Measurements from ENCODE around the gene YY1AP1.
"Not testable (repeated sequence)": the region's sequence is repeated elsewhere in the genome, so short reads cannot be mapped to it uniquely, and the experiment has no call there.

YY1AP1 gene, protein sequence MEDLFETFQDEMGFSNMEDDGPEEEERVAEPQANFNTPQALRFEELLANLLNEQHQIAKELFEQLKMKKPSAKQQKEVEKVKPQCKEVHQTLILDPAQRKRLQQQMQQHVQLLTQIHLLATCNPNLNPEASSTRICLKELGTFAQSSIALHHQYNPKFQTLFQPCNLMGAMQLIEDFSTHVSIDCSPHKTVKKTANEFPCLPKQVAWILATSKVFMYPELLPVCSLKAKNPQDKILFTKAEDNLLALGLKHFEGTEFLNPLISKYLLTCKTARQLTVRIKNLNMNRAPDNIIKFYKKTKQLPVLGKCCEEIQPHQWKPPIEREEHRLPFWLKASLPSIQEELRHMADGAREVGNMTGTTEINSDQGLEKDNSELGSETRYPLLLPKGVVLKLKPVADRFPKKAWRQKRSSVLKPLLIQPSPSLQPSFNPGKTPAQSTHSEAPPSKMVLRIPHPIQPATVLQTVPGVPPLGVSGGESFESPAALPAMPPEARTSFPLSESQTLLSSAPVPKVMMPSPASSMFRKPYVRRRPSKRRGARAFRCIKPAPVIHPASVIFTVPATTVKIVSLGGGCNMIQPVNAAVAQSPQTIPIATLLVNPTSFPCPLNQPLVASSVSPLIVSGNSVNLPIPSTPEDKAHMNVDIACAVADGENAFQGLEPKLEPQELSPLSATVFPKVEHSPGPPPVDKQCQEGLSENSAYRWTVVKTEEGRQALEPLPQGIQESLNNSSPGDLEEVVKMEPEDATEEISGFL

DNA sequence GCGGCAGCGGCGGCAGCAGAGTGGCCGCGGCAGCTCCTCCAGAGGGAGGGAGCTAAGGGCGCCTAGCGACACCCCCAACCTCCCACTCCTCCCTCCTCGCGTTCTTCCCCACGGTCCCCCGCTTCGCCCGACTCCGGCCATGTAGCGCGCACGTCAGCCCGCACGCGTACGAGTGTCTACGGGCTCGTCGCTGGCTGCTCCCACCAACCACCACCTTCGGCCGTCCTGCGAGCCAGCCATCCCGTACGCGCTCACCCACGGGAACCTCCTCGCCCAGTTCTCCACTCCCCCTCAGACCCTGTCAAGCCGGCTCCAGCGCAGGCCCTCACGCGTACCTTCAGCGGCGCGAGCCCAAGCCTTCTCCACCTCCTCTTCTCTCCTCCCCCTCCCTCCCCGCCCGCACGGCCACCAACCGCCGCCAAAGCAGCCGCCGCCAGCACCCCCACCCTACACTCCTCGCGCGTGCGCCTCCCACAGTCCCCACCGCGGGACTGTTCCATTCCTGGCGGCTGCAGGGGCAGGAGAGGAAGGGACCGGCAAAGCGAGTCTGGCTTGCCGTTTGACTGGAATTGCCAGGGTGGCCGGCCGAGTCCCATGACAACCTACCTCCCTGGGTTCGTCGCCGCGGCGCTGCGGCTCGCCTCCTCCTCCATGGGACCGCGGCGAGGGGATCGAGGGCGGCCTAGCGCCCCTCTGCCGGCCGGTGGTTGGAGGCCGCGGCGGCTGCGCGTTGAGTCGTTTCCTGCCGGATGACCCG lies at the start of gene YY1AP1:
YY1AP1 (minus strand) TSS at position 451 of the 757 bp plus-strand sequence. CDS start 8,338 bp downstream, outside the sequence.
- peak; percentile 92 for DNase-seq

DNA sequence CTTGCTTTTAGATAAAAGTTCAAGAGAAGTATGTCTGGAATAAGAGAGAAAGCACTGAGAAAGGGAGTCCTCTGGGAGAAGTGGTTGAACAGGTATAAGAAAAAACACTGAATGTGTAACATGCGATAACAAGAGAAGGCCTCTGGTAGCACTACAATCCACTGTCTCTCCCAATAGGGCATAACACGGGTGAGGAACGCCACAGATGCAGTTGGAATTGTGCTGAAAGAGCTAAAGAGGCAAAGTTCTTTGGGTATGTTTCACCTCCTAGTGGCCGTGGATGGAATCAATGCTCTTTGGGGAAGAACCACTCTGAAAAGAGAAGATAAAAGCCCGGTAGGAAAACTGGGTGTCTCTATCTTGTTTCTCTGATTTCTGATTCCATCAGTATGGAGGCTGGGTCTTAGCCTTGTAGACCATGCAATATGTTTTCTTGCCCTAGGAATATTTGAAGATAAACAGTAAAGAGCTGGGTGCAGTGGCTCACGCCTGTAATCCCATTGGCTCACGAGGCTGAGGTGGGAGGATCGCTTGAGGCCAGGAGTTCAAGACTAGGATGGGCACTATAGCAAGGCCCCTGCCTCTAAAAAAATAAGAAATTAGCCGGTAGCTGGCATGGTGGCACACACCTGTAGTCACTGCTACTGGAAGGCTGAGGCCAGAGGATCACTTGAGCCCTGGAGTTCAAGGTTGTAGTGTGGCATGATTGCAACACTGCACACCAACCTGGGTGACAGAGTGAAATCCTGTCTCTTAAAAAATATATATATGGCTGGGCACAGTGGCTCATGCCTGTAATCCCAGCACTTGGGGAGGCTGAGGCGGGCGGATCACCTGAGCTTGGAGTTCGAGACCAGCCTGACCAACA lies 40.7 kb upstream of the YY1AP1 start:
- no peak for DNase-seq

DNA sequence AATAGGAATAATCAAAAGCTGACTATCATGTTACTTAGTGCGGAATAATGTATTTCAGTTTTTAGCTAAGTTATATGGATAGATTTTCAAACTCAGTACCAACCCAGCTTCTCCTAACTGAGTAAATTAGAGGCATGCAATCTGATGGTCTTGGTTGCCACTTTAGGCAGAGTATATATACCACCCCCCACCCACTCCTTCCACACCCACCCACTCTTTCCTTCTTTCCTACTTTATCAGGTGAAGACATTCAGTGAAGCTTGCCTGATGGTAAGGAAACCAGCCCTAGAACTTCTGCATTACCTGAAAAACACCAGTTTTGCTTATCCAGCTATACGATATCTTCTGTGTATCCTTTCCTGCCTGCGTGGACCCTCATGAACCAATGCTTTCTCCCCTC lies 36.6 kb upstream of the YY1AP1 start:
- no peak for DNase-seq

DNA sequence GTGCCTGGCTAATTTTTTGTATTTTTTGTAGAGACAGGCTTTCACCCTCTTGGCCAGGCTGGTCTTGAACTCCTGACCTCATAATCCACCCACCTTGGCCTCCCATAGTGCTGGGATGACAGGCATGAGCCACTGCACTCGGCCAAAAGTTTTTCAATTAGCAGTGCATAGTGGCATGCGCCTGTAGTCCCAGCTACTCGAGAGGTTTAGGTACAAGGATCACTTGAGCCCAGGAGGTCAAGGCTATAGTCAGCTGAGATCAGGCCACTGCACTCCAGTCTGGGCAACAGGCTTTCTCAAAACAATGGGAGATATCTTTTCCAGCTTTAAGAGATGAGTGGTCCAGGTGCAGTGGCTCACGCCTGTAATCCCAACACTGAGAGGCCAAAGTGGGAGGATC lies 31.1 kb upstream of the YY1AP1 start:
- no peak for DNase-seq

DNA sequence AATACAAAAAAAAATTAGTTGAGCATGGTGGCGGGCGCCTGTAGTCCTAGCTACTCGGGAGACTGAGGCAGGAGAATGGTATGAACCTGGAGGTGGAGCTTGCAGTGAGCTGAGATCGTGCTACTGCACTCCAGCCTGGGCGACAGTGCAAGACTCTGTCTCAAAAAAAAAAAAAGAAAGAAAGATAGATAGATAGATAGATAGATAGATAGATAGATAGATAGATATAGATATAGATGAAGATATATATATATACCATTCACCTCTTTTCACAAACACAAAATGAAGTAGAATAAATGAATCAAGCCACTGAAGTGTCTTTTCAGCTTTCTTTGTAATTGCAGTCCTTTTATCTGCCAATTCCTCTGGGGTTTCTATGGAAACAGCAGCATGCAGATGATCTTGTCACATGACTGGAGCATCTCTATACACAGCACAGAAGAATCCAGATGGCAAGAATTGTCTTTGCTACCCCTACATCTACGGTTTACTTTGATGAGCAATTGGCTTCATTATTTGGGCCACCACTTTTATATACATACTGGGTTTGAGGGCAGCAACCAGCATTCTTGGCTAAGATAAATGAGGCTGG lies 30.0 kb upstream of the YY1AP1 start:
- DNase-seq: not testable (repeated sequence)

DNA sequence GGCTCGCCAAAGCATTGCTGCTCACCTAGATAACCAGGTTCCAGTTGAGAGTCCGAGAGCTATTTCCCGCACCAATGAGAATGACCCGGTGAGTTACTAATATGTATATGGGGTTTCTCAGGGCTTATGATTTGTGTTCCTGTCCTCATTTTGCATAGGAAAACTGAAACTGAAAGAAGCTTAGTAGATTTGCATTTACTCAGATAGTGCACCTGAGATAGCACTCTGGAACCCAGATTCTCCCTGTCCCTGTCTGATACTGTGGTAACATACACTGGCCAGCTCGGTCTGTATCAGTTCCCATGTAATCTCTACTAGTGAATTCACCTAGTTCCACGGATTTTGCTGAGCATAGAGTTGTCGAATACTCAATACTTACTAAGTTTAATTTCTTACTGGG lies 28.5 kb upstream of the YY1AP1 start:
- DNase-seq: no peak

DNA sequence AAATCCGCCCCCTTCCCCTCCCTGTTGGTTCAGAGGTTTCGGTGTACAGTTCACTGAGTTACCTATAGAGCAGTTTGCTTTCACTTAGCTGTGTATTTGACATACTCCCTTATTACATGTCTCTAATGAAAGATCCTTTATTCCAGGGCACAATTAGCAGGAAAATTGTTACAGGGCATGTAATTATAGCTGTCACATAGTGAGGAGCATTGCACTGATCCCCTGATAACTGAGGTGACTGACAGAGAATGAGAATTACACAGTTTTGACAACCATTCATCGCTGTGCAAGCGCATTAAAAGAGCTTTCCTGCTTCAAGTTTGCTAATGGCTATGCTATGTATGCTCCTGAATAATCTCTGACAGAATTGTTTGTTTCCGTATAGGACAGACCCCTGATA lies 27.2 kb upstream of the YY1AP1 start:
- no peak for DNase-seq

DNA sequence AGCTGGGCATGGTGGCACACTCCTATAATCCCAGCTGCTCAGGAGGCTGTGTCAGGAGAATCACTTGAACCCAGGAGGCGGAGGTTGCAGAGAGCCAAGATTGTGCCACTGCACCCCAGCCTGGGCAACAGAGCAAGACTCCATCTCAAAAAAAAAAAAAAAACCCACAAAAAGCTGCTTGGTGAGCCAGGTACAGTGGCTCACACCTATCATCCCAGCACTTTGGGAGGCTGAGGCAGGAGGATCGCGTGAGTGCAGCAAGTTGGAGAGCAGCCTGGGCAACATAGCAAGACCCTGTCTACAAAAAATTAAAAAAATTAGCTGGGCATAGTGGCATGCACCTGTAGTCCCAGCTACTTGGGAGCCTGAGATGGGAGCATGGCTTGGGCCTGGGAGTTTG lies 26.5 kb upstream of the YY1AP1 start:
- DNase-seq: not testable (repeated sequence)

DNA sequence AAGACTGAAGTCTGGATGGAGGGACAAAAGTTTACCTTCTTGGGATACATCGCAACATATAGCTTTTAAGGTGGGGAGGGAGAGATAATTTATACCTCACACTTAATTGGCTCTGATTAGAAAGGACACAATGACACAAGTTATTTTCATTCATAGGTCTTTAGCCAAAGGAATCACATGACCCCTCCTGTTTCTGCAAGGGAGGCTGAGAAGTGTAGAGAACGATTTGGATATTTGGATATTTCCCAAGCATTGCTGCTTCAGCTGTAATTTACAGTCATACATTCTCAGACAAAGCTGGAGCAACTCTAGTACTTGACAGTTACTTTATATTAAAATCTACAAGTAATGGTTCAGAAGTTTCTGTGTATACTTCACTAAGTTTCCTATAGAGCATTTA lies 24.5 kb upstream of the YY1AP1 start:
- no peak for DNase-seq

DNA sequence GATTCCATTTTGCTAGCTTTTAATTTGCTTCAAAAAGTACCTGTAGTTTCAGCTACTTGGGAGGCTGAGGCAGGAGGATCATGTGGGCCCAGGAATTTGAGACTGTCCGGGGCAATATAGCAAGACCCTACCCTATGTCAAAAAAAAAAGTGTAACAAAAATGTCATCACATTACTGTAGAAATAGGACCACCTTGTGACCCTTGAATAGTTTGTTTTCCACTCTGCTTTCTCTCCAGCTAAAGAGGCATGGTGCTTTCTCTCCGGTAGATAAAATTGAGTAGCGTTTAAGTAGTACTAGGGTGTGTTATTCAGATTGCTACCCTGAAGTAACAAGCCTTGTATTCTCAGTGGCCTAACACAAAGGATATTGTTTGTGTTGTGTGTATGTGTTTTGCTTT lies 24.1 kb upstream of the YY1AP1 start:
- DNase-seq: not testable (repeated sequence)

DNA sequence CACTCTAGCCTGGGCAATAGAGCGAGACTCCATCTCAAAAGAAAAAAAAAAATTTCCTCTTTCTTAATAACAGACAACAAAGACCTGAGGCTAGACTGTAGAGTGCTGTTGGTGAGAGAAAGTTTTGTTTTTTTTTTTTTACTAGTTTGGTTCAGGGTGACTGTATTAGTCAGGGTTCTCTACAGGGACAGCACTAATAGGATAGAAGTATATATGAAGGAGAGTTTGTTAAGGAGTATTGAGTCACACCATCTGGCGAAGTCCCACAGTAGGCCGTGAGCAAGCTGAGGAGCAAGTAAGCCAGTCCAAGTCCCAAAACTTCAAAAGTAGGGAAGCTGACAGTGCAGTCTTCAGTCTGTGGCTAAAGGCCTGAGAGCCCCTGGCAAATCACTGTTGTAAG lies 22.9 kb upstream of the YY1AP1 start:
- DNase-seq: not testable (repeated sequence)

DNA sequence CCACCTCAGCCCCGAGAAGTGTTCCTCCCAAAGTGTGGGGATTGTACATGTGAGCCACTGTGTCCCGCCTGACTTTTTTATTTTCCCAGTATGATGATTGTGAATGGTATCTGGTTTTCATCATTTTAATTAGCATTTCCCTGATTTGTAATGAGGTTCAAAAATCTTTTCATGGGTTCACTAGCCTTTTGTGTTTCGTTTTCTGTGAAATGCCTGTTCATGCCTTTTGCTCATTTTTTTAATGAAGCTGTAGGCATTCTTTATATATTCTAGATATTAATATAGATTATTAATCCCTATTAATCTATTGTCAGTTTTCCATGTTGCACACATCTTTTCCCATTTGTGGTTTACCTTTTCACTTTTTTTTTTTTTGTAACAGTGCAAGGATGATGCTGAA lies 20.8 kb upstream of the YY1AP1 start:
- DNase-seq: no peak

DNA sequence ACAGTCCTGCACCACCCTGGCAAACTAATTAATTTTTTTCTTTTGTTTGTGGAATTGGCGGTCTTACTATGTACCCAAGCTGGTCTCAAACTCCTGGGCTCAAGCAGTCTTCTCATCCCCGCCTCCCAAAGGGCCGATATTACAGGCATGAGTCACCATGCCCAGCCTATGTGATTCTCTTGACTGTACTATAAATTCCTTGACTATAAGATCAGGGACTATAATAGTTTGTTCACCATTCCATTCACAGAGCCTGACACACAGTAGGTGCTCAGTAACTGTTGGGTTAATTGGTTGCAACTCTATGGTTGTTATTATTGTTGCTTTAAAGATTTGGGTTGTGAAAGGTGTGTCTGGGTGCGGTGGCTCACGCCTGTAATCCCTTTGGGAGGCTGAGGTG lies 17.6 kb upstream of the YY1AP1 start:
- DNase-seq: no peak

DNA sequence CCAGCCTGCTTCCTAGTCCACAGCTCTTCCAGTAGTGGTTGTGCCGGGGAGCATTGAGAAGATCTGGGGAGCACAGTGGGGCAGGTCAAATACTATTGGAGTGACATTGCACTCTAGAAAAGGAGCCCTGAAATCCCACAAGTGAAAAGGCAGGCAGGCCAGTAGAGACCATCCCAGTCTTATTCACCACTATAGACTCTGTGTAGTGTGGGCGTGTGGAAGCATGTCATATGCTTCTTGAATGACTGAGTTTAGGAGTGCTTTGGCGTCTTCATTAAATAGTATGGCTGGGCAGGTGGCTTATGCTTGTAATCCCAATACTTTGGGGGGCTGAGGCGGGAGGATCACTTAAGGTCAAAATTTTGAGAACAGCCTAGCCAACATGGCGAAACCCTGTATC lies 15.8 kb upstream of the YY1AP1 start:
- DNase-seq: not testable (repeated sequence)

DNA sequence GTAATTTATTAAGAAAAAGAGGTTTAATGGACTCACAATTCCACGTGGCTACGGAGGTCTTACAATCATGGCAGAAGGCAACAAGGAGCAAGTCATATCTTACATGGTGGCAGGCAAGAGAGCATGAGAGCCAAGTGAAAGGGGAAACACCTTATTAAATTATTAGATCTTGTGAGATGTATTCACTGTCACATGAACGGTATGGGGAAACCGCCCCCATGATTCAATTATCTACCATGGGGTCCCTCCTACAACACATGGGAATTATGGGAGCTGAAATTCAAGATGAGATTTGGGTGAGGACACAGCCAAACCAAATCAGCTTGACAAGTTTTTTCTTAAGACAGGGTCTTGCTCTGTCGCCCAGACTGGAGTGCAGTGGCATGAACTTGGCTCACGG lies 14.6 kb upstream of the YY1AP1 start:
- DNase-seq: no peak

DNA sequence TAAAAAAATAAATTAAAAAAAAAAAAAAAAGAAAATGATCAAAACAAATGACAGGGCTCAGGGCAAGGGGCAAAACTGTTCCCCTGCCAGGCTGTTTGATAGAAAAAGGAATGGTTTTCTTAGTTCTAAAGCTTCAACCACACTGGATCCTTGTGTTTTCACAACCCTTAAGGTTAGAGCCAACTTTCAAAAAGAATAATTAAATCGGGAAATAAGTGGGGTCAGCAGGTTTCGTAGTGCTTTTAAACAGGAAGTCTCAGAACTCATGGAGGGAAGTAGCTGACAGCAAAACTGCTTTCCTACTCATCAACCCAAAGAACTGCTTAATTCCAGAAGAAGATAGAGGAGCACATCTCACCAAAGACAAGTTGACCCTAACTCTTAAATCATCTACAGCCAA lies 13.1 kb upstream of the YY1AP1 start:
- DNase-seq: not testable (repeated sequence)

DNA sequence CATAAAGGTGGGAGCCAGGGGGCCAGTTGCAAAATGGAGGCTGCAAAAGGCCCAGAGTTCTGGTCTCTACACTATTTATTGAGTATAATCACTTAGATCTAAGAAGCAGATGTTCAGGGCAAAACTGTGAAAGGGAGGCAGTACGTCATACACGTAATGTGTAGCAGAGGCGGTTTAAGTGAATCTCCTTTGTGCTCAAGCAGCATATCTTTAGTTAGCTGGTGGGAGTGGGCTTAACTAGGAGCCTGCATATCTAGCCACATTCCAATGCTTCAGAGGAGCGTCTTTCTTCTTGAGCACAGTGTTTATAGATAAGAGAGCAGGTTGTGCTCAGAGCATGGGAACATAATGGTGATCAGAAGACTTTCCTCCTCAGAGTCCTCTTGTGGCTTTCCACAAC lies 10.5 kb upstream of the YY1AP1 start:
- DNase-seq: not testable (repeated sequence)

DNA sequence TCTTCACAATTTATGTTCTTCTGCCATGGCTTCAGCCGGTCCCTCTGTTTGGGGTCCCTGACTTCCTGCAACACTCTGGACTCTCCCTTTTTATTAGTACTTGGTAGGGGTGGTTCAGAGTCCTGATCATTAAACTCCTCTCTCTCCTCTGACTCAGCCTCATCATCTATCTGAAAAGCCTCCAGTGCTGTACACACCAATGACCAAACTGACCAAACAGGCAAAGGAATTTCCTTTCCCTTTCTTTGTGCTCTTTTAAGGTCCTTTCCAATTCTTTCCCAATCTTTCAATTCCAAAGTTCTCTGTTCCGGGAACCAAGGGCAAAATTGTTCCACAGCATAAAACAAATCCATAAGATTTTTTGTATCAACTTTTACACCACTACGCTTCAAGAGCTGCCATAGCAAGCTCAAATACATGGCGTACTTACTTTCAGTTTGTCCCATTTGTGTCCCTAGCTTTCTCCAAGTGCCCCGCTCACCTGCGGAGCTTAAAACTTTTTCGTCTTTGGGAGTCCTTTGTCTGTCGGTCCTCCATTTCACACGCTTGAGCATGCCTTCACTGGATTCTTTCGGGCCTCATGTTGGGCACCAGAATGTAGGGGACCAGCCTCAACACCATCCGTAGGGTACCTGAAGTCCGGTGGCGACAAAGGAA lies 9.9 kb upstream of the YY1AP1 start:
- DNase-seq: no peak

DNA sequence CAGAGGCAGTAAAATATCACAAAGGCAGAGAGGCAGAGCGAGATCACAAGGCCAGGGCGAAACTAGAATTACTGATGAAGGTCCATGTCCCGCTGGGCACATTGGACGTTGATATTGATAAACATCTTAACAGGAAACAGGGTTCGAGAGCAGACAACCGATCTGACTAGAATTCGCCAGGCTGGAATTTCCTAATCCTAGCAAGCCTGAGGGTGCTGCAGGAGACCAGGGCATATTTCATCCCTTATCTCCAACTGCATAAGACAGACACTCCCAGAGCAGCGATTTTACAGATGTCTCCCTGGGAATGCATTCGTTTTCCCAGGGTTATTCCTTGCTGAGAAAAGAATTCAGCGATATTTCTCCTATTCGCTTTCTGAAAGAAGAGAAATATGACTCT lies 9.0 kb upstream of the YY1AP1 start:
- DNase-seq: not testable (repeated sequence)

DNA sequence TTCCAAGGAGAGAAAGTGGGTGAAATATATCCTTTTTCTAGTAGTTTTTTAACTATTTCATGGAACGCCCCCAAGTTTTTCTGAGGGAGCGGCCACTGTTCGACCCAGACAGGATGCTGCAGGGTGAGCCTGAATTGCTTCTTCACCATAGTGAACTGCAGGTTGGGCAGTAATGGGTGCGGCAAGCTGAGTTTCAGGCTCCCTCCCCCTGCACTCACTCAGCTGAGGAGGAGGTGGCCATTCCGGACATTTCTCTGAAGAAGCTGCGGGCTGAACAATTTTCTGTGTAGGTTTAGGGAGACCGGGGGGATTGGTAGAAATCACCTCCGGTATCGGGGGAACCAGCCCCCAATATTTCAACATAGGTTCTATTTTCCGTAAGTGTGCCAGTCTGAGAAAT lies 8.5 kb upstream of the YY1AP1 start:
- DNase-seq: no peak

DNA sequence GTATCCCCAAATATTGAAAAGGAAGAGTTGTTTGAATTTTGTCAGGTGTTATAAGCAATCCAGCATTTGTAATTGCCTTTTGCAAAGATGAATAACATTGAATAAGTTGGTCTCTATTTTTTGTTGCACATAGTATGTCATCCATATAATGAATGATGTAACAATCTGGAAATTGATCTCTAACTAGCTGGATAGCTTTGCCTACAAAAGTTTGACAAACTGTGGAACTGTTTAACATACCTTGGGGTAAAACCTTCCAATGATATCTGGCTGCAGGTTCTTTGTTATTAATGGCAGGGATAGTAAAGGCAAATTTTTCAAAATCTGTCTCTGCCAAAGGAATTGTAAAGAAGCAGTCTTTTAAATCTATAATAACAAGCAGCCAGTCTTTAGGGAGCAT lies 8.0 kb upstream of the YY1AP1 start:
- DNase-seq: no peak

DNA sequence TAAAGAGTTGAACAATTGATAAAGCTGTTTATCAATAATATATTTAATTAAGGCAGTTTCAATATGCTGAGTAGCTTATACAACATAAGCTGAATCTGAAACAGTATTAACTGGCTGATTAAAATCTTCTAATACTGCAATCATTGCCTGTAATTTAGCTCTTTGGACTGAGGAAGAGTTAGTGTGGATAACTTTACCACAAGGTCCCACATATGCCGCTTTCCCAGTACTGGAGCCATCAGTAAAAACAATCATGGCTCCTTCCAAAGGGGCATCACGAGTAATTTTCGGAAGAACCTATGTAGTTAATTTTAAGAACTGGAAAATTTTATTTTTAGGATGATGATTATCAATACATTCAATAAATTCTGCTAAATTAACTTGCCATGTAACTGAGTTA lies 7.0 kb upstream of the YY1AP1 start:
- no peak for DNase-seq

All from stimulated activated CD8-positive, alpha-beta memory T cell treated with anti-CD3 and anti-CD28 coated beads, Interleukin-4, amount 100 ng/mL, for 48 hours (primary cell).